Activated T-cell treated with anti-CD3 and anti-CD28 coated beads, Interleukin-2, amount 50 U/mL, for 4 hours (primary cell): Measurements from ENCODE around the gene AKR1C1. TPM values are rescaled to one million over a fixed set of nuclear protein-coding genes. Genes with fewer than 3 reads are reported as not detected.
"Not testable (repeated sequence)": the region's sequence is repeated elsewhere in the genome, so short reads cannot be mapped to it uniquely, and the experiment has no call there.

Experiments
- ATAC-seq, 2 donors: fragments of 200-7000 bp; cut with Tn5 transposase; one replicate each; pipeline ENCODE4 v1.10.0; 2021
- DNase-seq: peaks from one replicate; pipeline ENCODE4 v3.0.0-alpha.2; 2020
- H3K27me3 Mint-ChIP-seq: one replicate; pipeline ENCODE4 v1.8.0; 2021; ENCODE audit warnings: low read depth, mixed read lengths
- H3K36me3 Mint-ChIP-seq: one replicate; pipeline ENCODE4 v1.8.0; 2022; ENCODE audit warnings: mixed read lengths; ENCODE audit not compliant: insufficient read depth
- H3K4me1 Mint-ChIP-seq: one replicate; pipeline ENCODE4 v1.8.0; 2021; ENCODE audit warnings: low read depth, mixed read lengths
- H3K4me3 Mint-ChIP-seq: one replicate; pipeline ENCODE4 v1.8.0; 2021; ENCODE audit warnings: mild to moderate bottlenecking, moderate library complexity, mixed read lengths
- H3K9me3 Mint-ChIP-seq: one replicate; pipeline ENCODE4 v1.8.0; 2021; ENCODE audit warnings: mixed read lengths
- total RNA-seq, 3 donors: library from RNA; stranded (reverse); gene quantifications; one replicate each; pipeline ENCODE4 v1.2.1, GENCODE V29; 2021

AKR1C1 gene
- total RNA-seq, 3 donors from 2014 or later: 0.34 to 0.78 (median 0.52) TPM

- H3K9me3 Mint-ChIP-seq, H3K4me1 Mint-ChIP-seq, H3K27me3 Mint-ChIP-seq, DNase-seq, ATAC-seq, H3K4me3 Mint-ChIP-seq, H3K36me3 Mint-ChIP-seq: not testable (repeated sequence)
Observed at GRCh38 chr10:4942931-4943330, 20.3 kb upstream of the AKR1C1 start.

- ATAC-seq, DNase-seq, H3K4me3 Mint-ChIP-seq, H3K4me1 Mint-ChIP-seq, H3K36me3 Mint-ChIP-seq, H3K27me3 Mint-ChIP-seq, H3K9me3 Mint-ChIP-seq: not testable (repeated sequence)
Observed at GRCh38 chr10:4943416-4943815, 19.8 kb upstream of the AKR1C1 start.

GRCh38 chr10:4943821-4944220 is 19.4 kb upstream of the AKR1C1 start:
- Mint-ChIP-seq H3K27me3 (peaks cover 3% of the 10 kb centered on the region), H3K4me1 (no peaks in the 10 kb centered on the region), H3K36me3 (no peaks in the 10 kb centered on the region), H3K4me3 (no peak overlapping the region), H3K9me3 (no peaks in the 10 kb centered on the region)
- no peak for ATAC-seq
- DNase-seq: no peak

- Mint-ChIP-seq H3K4me3 (no peak overlapping the region), H3K9me3 (no peaks in the 10 kb centered on the region), H3K27me3 (no peaks in the 10 kb centered on the region), H3K4me1 (no peaks in the 10 kb centered on the region), H3K36me3 (no peaks in the 10 kb centered on the region)
- ATAC-seq (no peak), DNase-seq (no peak)
Observed at GRCh38 chr10:4944841-4945240, 18.4 kb upstream of the AKR1C1 start.

- Mint-ChIP-seq H3K9me3 (no peaks in the 10 kb centered on the region), H3K4me1 (no peaks in the 10 kb centered on the region), H3K27me3 (no peaks in the 10 kb centered on the region), H3K36me3 (no peaks in the 10 kb centered on the region), H3K4me3 (no peak overlapping the region)
- ATAC-seq (no peak), DNase-seq (no peak)
Observed at GRCh38 chr10:4945766-4946717, 17.2 kb upstream of the AKR1C1 start.

GRCh38 chr10:4947039-4947634 is 16.1 kb upstream of the AKR1C1 start:
- no peaks in the 10 kb centered on the region for H3K4me1 Mint-ChIP-seq
- no peaks in the 10 kb centered on the region for H3K9me3 Mint-ChIP-seq
- ATAC-seq (no peak), DNase-seq (no peak)
- H3K36me3 Mint-ChIP-seq: no peaks in the 10 kb centered on the region
- H3K27me3 Mint-ChIP-seq: no peaks in the 10 kb centered on the region
- no peak overlapping the region for H3K4me3 Mint-ChIP-seq

- DNase-seq: no peak
- Mint-ChIP-seq H3K36me3 (no peaks in the 10 kb centered on the region), H3K27me3 (no peaks in the 10 kb centered on the region), H3K4me3 (no peak overlapping the region), H3K9me3 (no peaks in the 10 kb centered on the region), H3K4me1 (no peaks in the 10 kb centered on the region)
- no peak for ATAC-seq
Observed at GRCh38 chr10:4947635-4948596, 15.3 kb upstream of the AKR1C1 start.

GRCh38 chr10:4951512-4952162 is 11.6 kb upstream of the AKR1C1 start:
- not testable (repeated sequence) for H3K4me1 Mint-ChIP-seq, H3K27me3 Mint-ChIP-seq, ATAC-seq, H3K36me3 Mint-ChIP-seq, H3K4me3 Mint-ChIP-seq, H3K9me3 Mint-ChIP-seq, DNase-seq

- DNase-seq (no peak), ATAC-seq (no peak)
- Mint-ChIP-seq H3K4me1 (no peaks in the 10 kb centered on the region), H3K36me3 (no peaks in the 10 kb centered on the region), H3K27me3 (no peaks in the 10 kb centered on the region), H3K4me3 (no peak overlapping the region), H3K9me3 (no peaks in the 10 kb centered on the region)
Observed at GRCh38 chr10:4953405-4953804, 9.8 kb upstream of the AKR1C1 start.

- not testable (repeated sequence) for H3K9me3 Mint-ChIP-seq, H3K4me1 Mint-ChIP-seq, H3K27me3 Mint-ChIP-seq, ATAC-seq, H3K36me3 Mint-ChIP-seq, H3K4me3 Mint-ChIP-seq, DNase-seq
Observed at GRCh38 chr10:4956088-4956487, 7.1 kb upstream of the AKR1C1 start.

GRCh38 chr10:4956955-4957645 is 6.1 kb upstream of the AKR1C1 start:
- not testable (repeated sequence) for H3K36me3 Mint-ChIP-seq, H3K4me1 Mint-ChIP-seq, H3K9me3 Mint-ChIP-seq, ATAC-seq, DNase-seq, H3K27me3 Mint-ChIP-seq, H3K4me3 Mint-ChIP-seq

- H3K36me3 Mint-ChIP-seq, ATAC-seq, H3K4me3 Mint-ChIP-seq, H3K27me3 Mint-ChIP-seq, H3K4me1 Mint-ChIP-seq, H3K9me3 Mint-ChIP-seq, DNase-seq: not testable (repeated sequence)
Observed at GRCh38 chr10:4961558-4961957, 1.7 kb upstream of the AKR1C1 start.

- H3K36me3 Mint-ChIP-seq, H3K4me3 Mint-ChIP-seq, H3K4me1 Mint-ChIP-seq, DNase-seq, H3K27me3 Mint-ChIP-seq, ATAC-seq, H3K9me3 Mint-ChIP-seq: not testable (repeated sequence)
Observed at GRCh38 chr10:4962308-4962707, 907 bp upstream of the AKR1C1 start.
